H9 (cell line): ENCODE measurements around the gene CFAP157. TPM values are rescaled to one million over a fixed set of nuclear protein-coding genes. Genes with fewer than 3 reads are reported as not detected.

ENCODE experiments used
- DNase-seq: peaks from one replicate; pipeline ENCODE4 v3.0.0-alpha.2; 2017
- H2AFZ ChIP-seq: one replicate; pipeline ENCODE4 v1.6.1; 2013; ENCODE audit warnings: mild to moderate bottlenecking, low read length, control low read depth, moderate library complexity
- H2AK5ac ChIP-seq: 2 replicates; pipeline ENCODE4 v1.6.1; 2013; ENCODE audit warnings: low read length, control low read depth, mixed read lengths; ENCODE audit not compliant: insufficient read length
- H2BK120ac ChIP-seq: one replicate; pipeline ENCODE4 v1.6.1; 2013; ENCODE audit warnings: low read depth, mild to moderate bottlenecking, low read length, control low read depth, inconsistent platforms; ENCODE audit not compliant: poor library complexity, severe bottlenecking
- H2BK12ac ChIP-seq: 2 replicates; pipeline ENCODE4 v1.6.1; 2013; ENCODE audit warnings: low read length, control low read depth, mixed read lengths, low read depth; ENCODE audit not compliant: insufficient read length
- H2BK15ac ChIP-seq: 2 replicates; pipeline ENCODE4 v1.6.1; 2013; ENCODE audit warnings: low read depth, low read length, control low read depth
- H2BK20ac ChIP-seq: one replicate; pipeline ENCODE4 v1.6.1; 2013; ENCODE audit warnings: low read depth, mild to moderate bottlenecking, low read length, control low read depth, inconsistent platforms; ENCODE audit not compliant: poor library complexity, severe bottlenecking
- H2BK5ac ChIP-seq: 2 replicates; pipeline ENCODE4 v1.6.1; 2013; ENCODE audit warnings: low read length, control low read depth, mixed read lengths; ENCODE audit not compliant: insufficient read length
- H3K14ac ChIP-seq: 2 replicates; pipeline ENCODE4 v1.6.1; 2013; ENCODE audit warnings: low read length, control low read depth; ENCODE audit not compliant: insufficient read depth
- H3K18ac ChIP-seq: 2 replicates; pipeline ENCODE4 v1.6.1; 2013; ENCODE audit warnings: low read depth, mild to moderate bottlenecking, mixed read lengths, low read length, control low read depth; ENCODE audit not compliant: insufficient read length
- H3K23ac ChIP-seq: 2 replicates; pipeline ENCODE4 v1.6.1; 2013; ENCODE audit warnings: low read length, control low read depth, mixed read lengths, low read depth; ENCODE audit not compliant: insufficient read length
- H3K23me2 ChIP-seq: 2 replicates; pipeline ENCODE4 v1.6.1; 2013; ENCODE audit warnings: low read depth, mild to moderate bottlenecking, mixed read lengths, low read length, control low read depth; ENCODE audit not compliant: insufficient read length, poor library complexity, severe bottlenecking
- H3K27ac ChIP-seq: 2 replicates; pipeline ENCODE4 v1.5.1; 2013; ENCODE audit warnings: low read length, control low read depth, mixed read lengths, low read depth; ENCODE audit not compliant: insufficient read length
- H3K27me3 ChIP-seq: 2 replicates; pipeline ENCODE4 v1.6.1; 2013; ENCODE audit warnings: low read length, control low read depth, inconsistent platforms; ENCODE audit not compliant: insufficient read depth
- H3K4ac ChIP-seq: 2 replicates; pipeline ENCODE4 v1.6.1; 2013; ENCODE audit warnings: low read depth, mild to moderate bottlenecking, control low read depth, inconsistent platforms, low read length, moderate library complexity
- H3K4me1 ChIP-seq: 2 replicates; pipeline ENCODE4 v1.6.1; 2013; ENCODE audit warnings: low read length, control low read depth, inconsistent platforms; ENCODE audit not compliant: insufficient read depth
- H3K4me2 ChIP-seq: 2 replicates; pipeline ENCODE4 v1.6.1; 2013; ENCODE audit warnings: low read length, control low read depth, mixed read lengths; ENCODE audit not compliant: insufficient read length, insufficient read depth
- H3K56ac ChIP-seq: 2 replicates; pipeline ENCODE4 v1.6.1; 2013; ENCODE audit warnings: low read depth, mild to moderate bottlenecking, mixed read lengths, low read length, control low read depth; ENCODE audit not compliant: insufficient read length
- H3K79me1 ChIP-seq: 2 replicates; pipeline ENCODE4 v1.6.1; 2013; ENCODE audit warnings: low read depth, mild to moderate bottlenecking, moderate library complexity, low read length, control low read depth, inconsistent platforms; ENCODE audit not compliant: insufficient read depth, poor library complexity, severe bottlenecking
- H3K79me2 ChIP-seq: 2 replicates; pipeline ENCODE4 v1.6.1; 2013; ENCODE audit warnings: low read length, control low read depth, inconsistent platforms; ENCODE audit not compliant: insufficient read depth
- H3K9ac ChIP-seq: 2 replicates; pipeline ENCODE4 v1.6.1; 2013; ENCODE audit warnings: low read length, control low read depth, mixed read lengths; ENCODE audit not compliant: insufficient read length; ENCODE audit errors: extremely low read depth
- H3K9me3 ChIP-seq: one replicate; pipeline ENCODE4 v1.6.1; 2013; ENCODE audit warnings: low read depth, low read length, inconsistent platforms; ENCODE audit not compliant: control insufficient read depth
- H3T11ph ChIP-seq: one replicate; pipeline ENCODE4 v1.6.1; 2013; ENCODE audit warnings: mild to moderate bottlenecking, low read length, control low read depth, inconsistent platforms
- H4K20me1 ChIP-seq: one replicate; pipeline ENCODE4 v1.6.1; 2013; ENCODE audit not compliant: control insufficient read depth, insufficient read length, insufficient read depth
- H4K5ac ChIP-seq: 2 replicates; pipeline ENCODE4 v1.6.1; 2013; ENCODE audit warnings: low read depth, mild to moderate bottlenecking, mixed read lengths, low read length, control low read depth; ENCODE audit not compliant: insufficient read length
- H4K8ac ChIP-seq: replicated peaks from 2 replicates; pipeline ENCODE4 v1.6.1; 2013; ENCODE audit warnings: low read length, control low read depth, mixed read lengths, low read depth; ENCODE audit not compliant: insufficient read length
- H4K91ac ChIP-seq: 2 replicates; pipeline ENCODE4 v1.6.1; 2013; ENCODE audit warnings: low read depth, mild to moderate bottlenecking, moderate library complexity, mixed read lengths, low read length, control low read depth; ENCODE audit not compliant: insufficient read length
- H3K27ac Mint-ChIP-seq, 3 experiments: 2 replicates in 2 of 3; 3 replicates in 1 of 3; pipeline ENCODE4 v1.8.0; 2020 to 2021; ENCODE audit warnings: mixed read lengths in 3 of 3, mild to moderate bottlenecking in 1 of 3, moderate library complexity in 1 of 3
- H3K27me3 Mint-ChIP-seq: 2 replicates; pipeline ENCODE4 v1.8.0; 2021; ENCODE audit warnings: low read depth, mild to moderate bottlenecking, moderate library complexity, mixed read lengths
- H3K36me3 Mint-ChIP-seq, 3 experiments: 2 replicates in 2 of 3; 3 replicates in 1 of 3; pipeline ENCODE4 v1.8.0; 2020 to 2021; ENCODE audit warnings: low read depth in 3 of 3, mixed read lengths in 3 of 3; ENCODE audit not compliant: insufficient read depth in 1 of 3
- H3K4me1 Mint-ChIP-seq, 2 experiments: 2 replicates each; pipeline ENCODE4 v1.8.0; 2020; ENCODE audit warnings: mixed read lengths in 2 of 2
- H3K4me3 Mint-ChIP-seq, 2 experiments: 2 replicates in 1 of 2; 3 replicates in 1 of 2; pipeline ENCODE4 v1.8.0; 2020 to 2021; ENCODE audit warnings: mild to moderate bottlenecking in 2 of 2, mixed read lengths in 2 of 2, moderate library complexity in 1 of 2
- H3K9me3 Mint-ChIP-seq, 2 experiments: 2 replicates in 1 of 2; 3 replicates in 1 of 2; pipeline ENCODE4 v1.8.0; 2020; ENCODE audit warnings: mild to moderate bottlenecking in 2 of 2, mixed read lengths in 2 of 2, moderate library complexity in 1 of 2
- WGBS: extraction: QIAGEN DNeasy Blood & Tissue Kit; methylation state at CpG from one replicate; pipeline ENCODE4 v1.1.7; 2013; ENCODE audit warnings: missing lambda C conversion rate, low lambda C conversion rate, mixed read lengths; ENCODE audit not compliant: insufficient read length; ENCODE audit errors: extremely low coverage; 5-methylcytosine and 5-hydroxymethylcytosine counted together
- total RNA-seq: library from RNA; stranded (reverse); gene quantifications from 2 replicates; pipeline ENCODE4 v1.2.1, GENCODE V29; 2021
- TF ChIP-seq, protein P1 (sequence below): fragments of 200-600 bp; sonication (generic); conservative IDR thresholded peaks from 3 replicates; pipeline ENCODE4 v1.8.0; 2021; ENCODE audit warnings: antibody characterized with exemption, mild to moderate bottlenecking

The CFAP157 gene
- total RNA-seq, 1 experiment from 2014 or later: 0.22 TPM

DNA sequence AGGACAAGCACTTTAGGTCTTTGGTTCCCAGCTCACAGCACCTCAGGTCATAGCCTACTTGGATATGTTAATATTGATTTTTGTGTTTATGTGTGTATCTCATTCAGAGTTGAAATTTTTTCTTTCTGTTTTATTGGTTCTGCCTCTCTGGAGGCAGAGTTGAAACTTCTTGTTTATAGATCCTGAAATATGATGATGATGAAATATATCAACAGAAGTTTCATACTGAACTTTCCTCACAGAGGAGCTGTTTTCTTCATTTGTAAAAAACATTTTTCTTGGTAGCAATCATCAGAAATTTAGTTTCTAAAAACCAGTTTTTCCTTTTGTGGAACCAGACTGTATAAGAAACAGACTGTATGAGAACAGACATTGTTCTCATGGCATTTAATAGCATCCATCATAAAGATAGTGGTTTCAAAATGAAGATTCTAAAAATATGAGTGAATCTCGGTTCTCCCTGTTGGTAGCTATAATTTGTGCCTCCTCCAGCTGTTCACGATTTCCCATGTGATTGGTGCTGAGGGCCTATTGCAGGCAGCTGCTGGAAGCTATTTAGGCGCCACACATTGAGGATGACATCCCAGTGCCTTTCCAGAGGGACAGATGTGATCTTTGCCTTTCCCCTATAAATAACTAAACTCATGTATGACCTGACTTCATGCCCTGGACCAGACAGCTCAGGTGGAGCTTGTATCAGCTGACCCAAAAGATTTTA is 39.5 kb upstream of the CFAP157 start:
- Histone ChIP-seq H4K8ac (no peak overlapping the region), H2AFZ (no peak overlapping the region), H2AK5ac (no peak overlapping the region), H3K4me1 (no peaks in the 10 kb centered on the region), H3K27me3 (no peaks in the 10 kb centered on the region), H3K23me2 (no peaks in the 10 kb centered on the region), H3T11ph (no peak overlapping the region), H2BK12ac (no peak overlapping the region), H2BK120ac (no peak overlapping the region), H4K5ac (no peak overlapping the region), H3K23ac (no peak overlapping the region), H2BK15ac (no peak overlapping the region), H3K9me3 (no peaks in the 10 kb centered on the region), H3K18ac (no peak overlapping the region), H3K27ac (no peak overlapping the region), H3K14ac (no peak overlapping the region), H3K79me2 (no peaks in the 10 kb centered on the region), H2BK20ac (no peak overlapping the region), H4K91ac (no peak overlapping the region), H3K9ac (no peak overlapping the region), H2BK5ac (no peak overlapping the region), H3K79me1 (no peaks in the 10 kb centered on the region), H3K4ac (no peak overlapping the region), H3K56ac (no peak overlapping the region), H3K4me2 (no peak overlapping the region), H4K20me1 (peaks cover 2% of the 10 kb centered on the region)
- TF ChIP-seq, protein P1, sequence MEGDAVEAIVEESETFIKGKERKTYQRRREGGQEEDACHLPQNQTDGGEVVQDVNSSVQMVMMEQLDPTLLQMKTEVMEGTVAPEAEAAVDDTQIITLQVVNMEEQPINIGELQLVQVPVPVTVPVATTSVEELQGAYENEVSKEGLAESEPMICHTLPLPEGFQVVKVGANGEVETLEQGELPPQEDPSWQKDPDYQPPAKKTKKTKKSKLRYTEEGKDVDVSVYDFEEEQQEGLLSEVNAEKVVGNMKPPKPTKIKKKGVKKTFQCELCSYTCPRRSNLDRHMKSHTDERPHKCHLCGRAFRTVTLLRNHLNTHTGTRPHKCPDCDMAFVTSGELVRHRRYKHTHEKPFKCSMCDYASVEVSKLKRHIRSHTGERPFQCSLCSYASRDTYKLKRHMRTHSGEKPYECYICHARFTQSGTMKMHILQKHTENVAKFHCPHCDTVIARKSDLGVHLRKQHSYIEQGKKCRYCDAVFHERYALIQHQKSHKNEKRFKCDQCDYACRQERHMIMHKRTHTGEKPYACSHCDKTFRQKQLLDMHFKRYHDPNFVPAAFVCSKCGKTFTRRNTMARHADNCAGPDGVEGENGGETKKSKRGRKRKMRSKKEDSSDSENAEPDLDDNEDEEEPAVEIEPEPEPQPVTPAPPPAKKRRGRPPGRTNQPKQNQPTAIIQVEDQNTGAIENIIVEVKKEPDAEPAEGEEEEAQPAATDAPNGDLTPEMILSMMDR: no peak
- Mint-ChIP-seq H3K9me3 (no peaks in the 10 kb centered on the region), H3K36me3 (peaks cover 28 to 58% (median 35%) of the 10 kb centered on the region in 3 experiments; a peak in 6 of 7 replicates), H3K4me1 (no peaks in the 10 kb centered on the region), H3K4me3 (no peak overlapping the region), H3K27me3 (no peaks in the 10 kb centered on the region), H3K27ac (no peak overlapping the region)
- DNase-seq: no peak
- WGBS: no CpG with 5 or more reads among the region's 3 CpGs
